ENCODE measurements around the gene CELF4.

DNA sequence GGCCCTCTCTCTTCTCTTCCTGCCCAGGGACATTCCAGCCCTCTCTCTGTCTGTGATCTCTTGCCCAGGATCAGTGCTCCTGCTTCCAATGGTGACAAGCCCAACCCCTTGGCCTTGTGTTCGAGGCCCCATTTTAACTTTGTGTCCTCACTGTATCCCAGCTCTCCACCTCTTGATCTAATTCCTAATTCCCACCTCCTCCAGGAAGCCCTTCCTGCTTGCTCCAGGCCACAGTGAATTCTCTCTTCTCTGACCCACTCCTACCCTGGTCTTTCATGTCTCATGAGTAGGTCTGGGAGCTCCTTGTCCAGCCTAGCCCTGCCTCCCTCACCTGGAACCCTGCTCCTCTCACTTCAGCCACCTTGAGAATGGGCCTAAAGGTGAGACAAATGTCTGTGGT, 249.1 kb downstream of the CELF4 start:
- TF ChIP-seq, protein P1, sequence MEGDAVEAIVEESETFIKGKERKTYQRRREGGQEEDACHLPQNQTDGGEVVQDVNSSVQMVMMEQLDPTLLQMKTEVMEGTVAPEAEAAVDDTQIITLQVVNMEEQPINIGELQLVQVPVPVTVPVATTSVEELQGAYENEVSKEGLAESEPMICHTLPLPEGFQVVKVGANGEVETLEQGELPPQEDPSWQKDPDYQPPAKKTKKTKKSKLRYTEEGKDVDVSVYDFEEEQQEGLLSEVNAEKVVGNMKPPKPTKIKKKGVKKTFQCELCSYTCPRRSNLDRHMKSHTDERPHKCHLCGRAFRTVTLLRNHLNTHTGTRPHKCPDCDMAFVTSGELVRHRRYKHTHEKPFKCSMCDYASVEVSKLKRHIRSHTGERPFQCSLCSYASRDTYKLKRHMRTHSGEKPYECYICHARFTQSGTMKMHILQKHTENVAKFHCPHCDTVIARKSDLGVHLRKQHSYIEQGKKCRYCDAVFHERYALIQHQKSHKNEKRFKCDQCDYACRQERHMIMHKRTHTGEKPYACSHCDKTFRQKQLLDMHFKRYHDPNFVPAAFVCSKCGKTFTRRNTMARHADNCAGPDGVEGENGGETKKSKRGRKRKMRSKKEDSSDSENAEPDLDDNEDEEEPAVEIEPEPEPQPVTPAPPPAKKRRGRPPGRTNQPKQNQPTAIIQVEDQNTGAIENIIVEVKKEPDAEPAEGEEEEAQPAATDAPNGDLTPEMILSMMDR (optimal IDR thresholded peaks at IDR 0.05 in 1 of 3, IDR thresholded peaks at IDR 0.05 in 1 of 3, conservative IDR thresholded peaks at IDR 0.05 in 1 of 3; ENCODE audit: extremely low read depth in 1 of 3, insufficient read depth in 2 of 3, low read length in 3 of 3) = no peak
- no peak for TF ChIP-seq EZH2 (IDR thresholded peaks at IDR 0.05; ENCODE audit: low read length)

Data from keratinocyte (primary cell).